ENCODE results near the gene DOCK11. TPM values are rescaled to one million over a fixed set of nuclear protein-coding genes. Genes with fewer than 3 reads are reported as not detected.
"Not testable (repeated sequence)": the region's sequence is repeated elsewhere in the genome, so short reads cannot be mapped to it uniquely, and the experiment has no call there.

Gene DOCK11
- polyA plus RNA-seq, 10 donors = 16.8 to 31.9 (median 26.0) TPM

- DNase-seq = no peak
Observed at GRCh38 chrX:118685393-118685792, 189.8 kb downstream of the DOCK11 start.

- no peak for DNase-seq
Observed at GRCh38 chrX:118688935-118689334, 193.3 kb downstream of the DOCK11 start.

- no peak for DNase-seq
Observed at GRCh38 chrX:118693843-118694242, 198.2 kb downstream of the DOCK11 start.

GRCh38 chrX:118694638-118695037 is 199.0 kb downstream of the DOCK11 start:
- DNase-seq = no peak

GRCh38 chrX:118698516-118699170 is 203.0 kb downstream of the DOCK11 start:
- peak in 1 of 3 donors; percentile 3 for DNase-seq

- DNase-seq = no peak
Observed at GRCh38 chrX:118702741-118703140, 207.1 kb downstream of the DOCK11 start.

GRCh38 chrX:118706681-118707080 is 211.1 kb downstream of the DOCK11 start:
- no peak for DNase-seq

- DNase-seq = no peak
Observed at GRCh38 chrX:118714521-118714920, 218.9 kb downstream of the DOCK11 start.

GRCh38 chrX:118715917-118716316 is 220.3 kb downstream of the DOCK11 start:
- not testable (repeated sequence) for DNase-seq

GRCh38 chrX:118716833-118717232 is 221.2 kb downstream of the DOCK11 start:
- not testable (repeated sequence) for DNase-seq

GRCh38 chrX:118717678-118718391 is 222.2 kb downstream of the DOCK11 start:
- no peak for DNase-seq

GRCh38 chrX:118718737-118719136 is 223.1 kb downstream of the DOCK11 start:
- DNase-seq = no peak

GRCh38 chrX:118720058-118720707 is 224.6 kb downstream of the DOCK11 start:
- no peak for DNase-seq

- DNase-seq = no peak
Observed at GRCh38 chrX:118723376-118723775, 227.8 kb downstream of the DOCK11 start.

GRCh38 chrX:118724365-118724764 is 228.8 kb downstream of the DOCK11 start:
- no peak for DNase-seq

- DNase-seq = no peak
Observed at GRCh38 chrX:118724775-118725174, 229.2 kb downstream of the DOCK11 start.

- no peak for DNase-seq
Observed at GRCh38 chrX:118726396-118726795, 230.8 kb downstream of the DOCK11 start.

- peak; percentile 79 to 91 (median 83) for DNase-seq
Observed at GRCh38 chrX:118726887-118727685, 231.5 kb downstream of the DOCK11 start, which contains the start of gene IL13RA1. IL13RA1 (plus strand) TSS chrX:118727606; CDS start chrX:118727639, 33 bp downstream.

GRCh38 chrX:118727686-118728339 is 232.2 kb downstream of the DOCK11 start:
- peak in 2 of 3 donors; percentile 39 to 72 for DNase-seq

GRCh38 chrX:118729042-118729652 is 233.5 kb downstream of the DOCK11 start:
- no peak for DNase-seq
